ENCODE results near the gene CAPN15. TPM values are rescaled to one million over a fixed set of nuclear protein-coding genes. Genes with fewer than 3 reads are reported as not detected.
"Not testable (repeated sequence)": the region's sequence is repeated elsewhere in the genome, so short reads cannot be mapped to it uniquely, and the experiment has no call there.

CAPN15 gene
- total RNA-seq, 4 donors from 2014 or later = 50.3 to 249 (median 167) TPM

GRCh38 chr16:503150-504071, 24.1 kb upstream of the CAPN15 start:
- peak overlapping the region in 3 of 4 donors; percentile 75 to 90 (median 83) for H3K27ac ChIP-seq
- peaks cover 0 to 26% (median 0%) of the 10 kb centered on the region in 3 donors for H3K36me3 ChIP-seq
- no peak for TF ChIP-seq POLR2A (IDR thresholded peaks at IDR 0.05)
- no peak for TF ChIP-seq CTCF (IDR thresholded peaks at IDR 0.05)
- no peaks in the 10 kb centered on the region for H3K27me3 ChIP-seq
- H3K4me1 ChIP-seq = peaks cover 0 to 13% (median 0%) of the 10 kb centered on the region in 4 donors
- no peaks in the 10 kb centered on the region for H3K9me3 ChIP-seq
- H3K4me3 ChIP-seq = peak overlapping the region in 3 of 4 donors; percentile 19 to 66 (median 56)
- no peak for DNase-seq

- Histone ChIP-seq H3K4me1 (peaks cover 0 to 13% (median 3%) of the 10 kb centered on the region in 4 donors), H3K36me3 (peaks cover 0 to 32% (median 0%) of the 10 kb centered on the region in 3 donors), H3K4me3 (no peak overlapping the region), H3K27ac (no peak overlapping the region), H3K27me3 (no peaks in the 10 kb centered on the region), H3K9me3 (no peaks in the 10 kb centered on the region)
- DNase-seq = no peak
- TF ChIP-seq CTCF (IDR thresholded peaks at IDR 0.05) (no peak), POLR2A (IDR thresholded peaks at IDR 0.05) (no peak)
Measured at GRCh38 chr16:505479-506245, 21.9 kb upstream of the CAPN15 start.

- H3K4me1 ChIP-seq = peaks cover 0 to 10% (median 3%) of the 10 kb centered on the region in 4 donors
- no peaks in the 10 kb centered on the region for H3K27me3 ChIP-seq
- no peaks in the 10 kb centered on the region for H3K9me3 ChIP-seq
- DNase-seq = no peak
- no peak overlapping the region for H3K4me3 ChIP-seq
- H3K36me3 ChIP-seq = peaks cover 0 to 36% (median 0%) of the 10 kb centered on the region in 3 donors
- no peak overlapping the region for H3K27ac ChIP-seq
- no peak for TF ChIP-seq POLR2A (IDR thresholded peaks at IDR 0.05)
- TF ChIP-seq CTCF (IDR thresholded peaks at IDR 0.05) = no peak
Measured at GRCh38 chr16:506246-506546, 21.3 kb upstream of the CAPN15 start.

- peaks cover 0 to 37% (median 0%) of the 10 kb centered on the region in 3 donors for H3K36me3 ChIP-seq
- not testable (repeated sequence) for H3K27me3 ChIP-seq, DNase-seq, H3K4me3 ChIP-seq, H3K9me3 ChIP-seq, H3K4me1 ChIP-seq, H3K27ac ChIP-seq
Measured at GRCh38 chr16:507527-507926, 20.0 kb upstream of the CAPN15 start.

- H3K36me3 ChIP-seq = peaks cover 0 to 40% (median 0%) of the 10 kb centered on the region in 3 donors
Measured at GRCh38 chr16:507996-508395, 19.5 kb upstream of the CAPN15 start.

More at GRCh38 chr16:507996-508395, 19.5 kb upstream of the CAPN15 start:
- Histone ChIP-seq H3K27me3 (no peaks in the 10 kb centered on the region), H3K9me3 (no peaks in the 10 kb centered on the region), H3K4me3 (no peak overlapping the region), H3K4me1 (peaks cover 0 to 5% (median 0%) of the 10 kb centered on the region in 4 donors), H3K27ac (no peak overlapping the region)
- TF ChIP-seq CTCF (IDR thresholded peaks at IDR 0.05) (no peak), POLR2A (IDR thresholded peaks at IDR 0.05) (no peak)
- DNase-seq = no peak

Data from Peyer's patch (tissue), 4 donors.